Activated T-helper 9 cell treated with anti-CD3 and anti-CD28 coated beads, Interleukin-2, amount 50 U/mL, for 16 hours (primary cell): Measurements from ENCODE around the gene HS6ST1.

Experiments
- DNase-seq: peaks from one replicate; pipeline ENCODE4 v3.0.0-alpha.2; 2020; ENCODE audit warnings: low read depth

HS6ST1 gene

DNA sequence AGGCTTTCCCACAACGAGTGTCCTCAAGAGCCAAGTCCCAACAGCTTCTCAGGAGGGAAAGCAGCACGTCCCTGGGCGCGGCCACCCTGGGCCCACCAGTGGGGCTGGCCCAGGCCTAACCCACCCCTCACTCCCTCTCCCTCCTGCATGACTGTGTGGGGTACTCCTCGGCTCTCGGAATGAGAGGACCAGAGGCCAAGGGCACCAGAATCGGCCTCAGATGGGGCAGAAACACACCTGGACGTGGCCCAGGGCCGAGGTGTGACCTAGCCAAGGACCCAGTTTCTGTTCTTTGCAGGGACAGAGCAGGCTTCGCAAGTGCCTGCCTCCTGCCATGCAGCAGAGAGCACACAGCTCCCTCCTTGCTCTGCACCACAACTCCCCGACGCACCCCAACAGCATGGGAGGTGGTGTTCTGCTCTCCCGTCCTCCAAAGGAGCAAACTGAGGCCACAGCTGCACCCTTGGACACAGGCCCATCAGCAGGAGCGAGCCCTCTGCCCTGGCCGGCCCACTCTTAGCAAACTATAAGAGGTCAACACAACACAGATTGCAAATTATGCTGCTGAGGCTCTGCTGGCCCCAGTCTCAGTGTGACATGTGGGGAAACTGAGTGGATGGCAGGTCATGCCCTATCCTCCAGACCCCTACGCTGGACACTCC is 19.7 kb downstream of the HS6ST1 start:
- DNase-seq: no peak

DNA sequence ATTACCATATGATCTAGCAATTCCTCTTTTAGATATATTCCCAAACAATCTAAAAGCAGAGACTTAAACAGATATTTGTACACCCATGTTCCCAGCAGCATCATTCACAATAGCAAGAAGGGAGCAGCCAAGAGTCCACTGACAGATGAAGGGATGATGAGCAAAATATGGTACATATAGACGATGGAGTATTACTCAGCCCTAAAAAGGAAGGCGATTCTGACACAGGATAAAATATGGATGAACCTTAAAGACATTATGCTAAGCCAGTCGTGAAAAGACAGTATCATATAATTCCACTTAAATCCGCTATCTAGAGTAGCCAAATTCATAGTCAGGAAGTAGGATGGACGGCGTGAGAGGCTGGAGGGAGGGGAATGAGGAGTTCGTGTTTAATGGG is 20.4 kb downstream of the HS6ST1 start:
- DNase-seq: no peak

DNA sequence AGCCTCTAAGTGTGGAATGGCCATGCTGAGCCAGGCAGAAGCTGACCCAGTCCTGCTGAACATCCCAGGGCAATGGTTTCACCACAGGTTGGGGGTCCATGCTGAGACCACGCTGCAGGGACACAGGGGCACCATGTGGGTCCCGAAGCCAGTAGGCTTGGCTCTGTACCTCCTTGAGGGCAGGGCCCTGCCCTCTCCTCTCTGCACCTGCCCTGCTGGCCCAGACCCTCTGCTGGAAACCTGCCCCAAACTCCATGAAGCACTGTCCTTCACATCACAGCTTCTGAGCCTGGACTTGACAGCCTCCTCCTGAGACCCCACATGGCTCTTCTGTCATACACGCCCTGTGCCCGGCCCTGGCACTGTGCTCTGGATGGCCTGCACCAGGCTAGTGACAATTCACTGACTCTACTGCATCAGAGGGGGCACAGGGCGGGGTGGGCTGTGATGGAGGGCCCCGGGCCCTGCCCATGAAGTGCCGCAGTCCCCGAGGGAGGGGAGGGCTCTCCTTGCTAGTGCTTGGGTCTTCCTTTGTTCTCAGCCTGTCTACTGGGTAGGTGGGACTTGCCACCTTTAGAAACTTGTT is 24.7 kb downstream of the HS6ST1 start:
- no peak for DNase-seq

DNA sequence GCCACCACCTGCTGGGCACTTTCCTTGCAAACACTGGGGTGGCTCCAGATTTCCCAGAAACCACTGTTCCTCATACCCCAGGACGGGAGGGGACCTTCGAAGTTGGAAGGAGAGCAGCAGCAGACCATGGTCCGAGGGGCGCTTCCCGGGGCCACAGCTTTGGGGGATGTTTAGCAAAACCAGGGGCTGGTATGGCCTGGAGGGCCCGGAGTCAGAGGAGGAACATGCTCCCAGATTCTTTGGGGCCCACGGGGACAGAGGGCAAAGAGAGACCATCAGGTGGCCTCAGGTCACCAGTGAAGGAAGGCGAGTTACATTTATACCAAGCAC is 25.3 kb downstream of the HS6ST1 start:
- no peak for DNase-seq

DNA sequence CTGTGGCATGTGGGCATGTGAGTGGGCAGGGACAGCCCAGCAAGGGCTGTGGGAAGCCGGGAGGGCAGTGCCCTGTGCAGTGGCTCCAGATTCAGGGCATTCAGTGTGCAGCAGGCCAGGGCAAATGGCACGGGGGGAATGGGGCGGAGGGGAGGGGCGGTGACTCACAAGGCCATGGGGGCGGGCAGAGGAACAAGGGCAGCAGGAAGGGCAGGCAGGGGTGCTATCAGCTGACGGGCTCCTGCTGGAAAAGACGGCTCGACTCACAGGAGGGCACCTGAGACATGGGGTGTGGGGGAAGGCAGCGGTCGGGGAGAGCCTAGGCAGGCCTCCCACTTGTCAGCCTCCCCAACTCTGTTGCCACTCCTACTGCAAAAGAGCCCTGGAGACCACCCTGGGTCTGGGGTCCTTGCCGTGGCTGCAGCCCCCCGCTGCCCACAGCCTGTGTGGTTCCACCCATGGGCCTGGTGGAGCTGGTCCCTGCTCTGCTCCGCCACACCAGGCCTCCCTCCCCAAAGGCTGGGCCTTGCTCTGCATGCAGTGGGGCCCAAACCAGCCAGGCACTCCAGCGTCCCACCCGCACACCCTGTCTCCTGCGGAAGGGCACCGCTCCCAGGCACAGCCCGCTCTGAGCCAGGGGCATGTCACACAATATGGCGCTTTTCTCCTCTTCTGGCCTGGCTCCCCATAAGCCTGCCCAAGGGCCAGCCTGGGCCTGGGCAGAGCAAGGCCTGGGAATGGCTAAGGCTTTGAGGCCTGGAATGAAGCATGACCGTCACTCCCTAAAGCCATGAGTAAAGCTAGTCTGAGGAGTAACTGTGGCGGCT is 25.9 kb downstream of the HS6ST1 start:
- no peak for DNase-seq

DNA sequence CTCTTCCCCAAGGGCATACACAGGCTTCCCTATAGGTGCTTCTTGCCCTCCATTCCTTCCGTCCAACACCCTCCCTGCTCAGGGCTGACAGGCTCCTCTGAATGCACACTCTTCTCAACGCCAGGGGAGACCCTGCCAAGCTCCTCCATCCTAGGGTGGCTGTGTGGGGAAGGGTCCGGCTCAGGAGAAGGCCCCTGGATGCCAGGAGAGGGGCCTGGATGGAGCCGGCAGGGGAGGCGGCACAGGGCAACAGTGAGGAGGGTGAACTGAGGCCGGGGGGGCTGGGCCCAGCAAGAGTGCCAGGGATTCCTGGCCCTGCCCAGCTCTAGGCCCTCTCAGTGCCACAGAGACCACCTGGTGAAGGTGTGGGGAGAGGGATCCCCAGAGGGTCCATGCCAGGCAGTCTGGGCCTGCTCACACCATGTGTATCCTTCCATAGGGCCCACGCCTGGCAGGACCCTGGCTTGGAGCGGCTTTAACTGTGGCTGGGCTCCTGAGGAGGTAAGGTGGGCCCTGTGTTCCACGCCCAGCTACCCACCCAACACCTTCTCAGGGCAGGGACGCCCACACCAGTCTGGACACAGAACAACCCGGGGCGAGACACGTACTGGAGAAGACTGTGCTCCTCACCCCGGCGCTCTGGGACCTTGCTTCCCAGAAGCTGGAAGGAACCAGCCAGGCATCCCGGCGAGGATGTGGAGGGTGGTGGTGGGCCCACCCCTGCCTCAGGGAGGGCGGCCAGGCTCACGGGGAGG is 26.6 kb downstream of the HS6ST1 start:
- DNase-seq: no peak

DNA sequence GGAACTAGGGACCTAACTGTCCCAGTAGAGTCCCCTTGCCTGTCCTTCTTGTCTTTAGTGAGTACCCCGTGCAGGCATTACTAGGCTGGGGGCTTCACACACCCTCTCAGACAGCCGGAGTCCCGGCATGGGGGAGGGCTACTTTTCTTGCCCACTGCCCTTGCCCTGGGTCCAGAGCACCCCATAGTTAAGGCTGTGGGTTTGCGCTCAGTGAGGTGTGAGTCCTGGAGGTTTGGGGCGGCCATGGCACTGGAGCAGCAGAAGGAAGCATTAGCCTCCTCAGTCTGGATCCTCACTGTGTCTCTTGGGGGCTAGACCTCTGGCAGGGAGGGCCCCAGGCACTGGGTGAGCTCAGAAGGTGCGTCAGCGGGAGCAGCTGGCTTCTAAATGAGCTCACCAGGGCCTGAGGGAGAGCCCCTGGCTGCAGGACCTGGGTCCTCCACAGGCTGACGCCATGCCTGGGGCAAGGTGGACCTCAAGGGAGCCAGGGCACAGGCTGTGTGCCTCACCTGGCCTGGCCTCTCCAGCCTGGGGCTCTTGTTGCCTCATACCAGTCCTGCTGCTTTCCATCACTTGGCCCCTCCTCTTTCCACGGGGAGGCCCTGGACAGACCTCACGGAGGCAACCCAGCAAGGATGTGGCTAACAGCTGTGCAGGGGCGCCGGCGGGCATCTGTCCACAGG is 27.4 kb downstream of the HS6ST1 start:
- no peak for DNase-seq

DNA sequence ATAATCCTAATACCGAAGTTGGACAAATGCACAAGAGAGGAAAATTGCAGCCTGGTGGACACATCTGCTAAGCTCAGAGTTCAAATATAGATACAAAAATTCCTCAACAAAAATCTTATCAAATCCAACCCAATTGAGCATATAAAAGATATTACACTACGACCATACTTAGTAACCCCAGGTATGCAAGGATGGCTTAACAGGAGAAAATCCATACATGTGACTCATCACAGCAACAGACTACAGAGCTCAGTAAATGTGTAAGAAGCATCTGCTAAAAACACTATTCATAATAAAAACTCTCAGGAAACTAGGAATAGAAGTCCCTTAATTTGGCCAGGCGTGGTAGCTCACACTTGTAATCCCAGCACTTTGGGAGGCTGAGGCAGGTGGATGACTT is 28.3 kb downstream of the HS6ST1 start:
- no peak for DNase-seq

DNA sequence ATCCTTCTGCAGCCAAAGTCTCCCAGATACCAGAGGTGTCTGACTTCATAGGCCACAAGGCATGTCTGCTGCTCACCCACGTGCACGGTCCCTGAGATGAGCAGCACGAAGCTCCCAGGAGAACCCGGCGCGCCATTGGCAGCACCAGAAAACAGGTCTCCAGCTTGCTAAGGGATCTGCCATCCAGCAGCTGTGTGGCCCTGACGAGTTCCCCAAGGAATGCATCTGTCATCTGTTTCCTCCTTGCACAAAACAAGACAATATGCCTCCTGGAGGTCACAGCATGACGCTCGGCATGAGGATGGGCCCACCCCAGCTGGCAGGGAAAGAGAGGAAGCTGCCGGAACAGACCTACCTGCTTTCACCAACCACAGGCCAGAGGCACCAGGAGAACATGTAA is 29.2 kb downstream of the HS6ST1 start:
- no peak for DNase-seq

DNA sequence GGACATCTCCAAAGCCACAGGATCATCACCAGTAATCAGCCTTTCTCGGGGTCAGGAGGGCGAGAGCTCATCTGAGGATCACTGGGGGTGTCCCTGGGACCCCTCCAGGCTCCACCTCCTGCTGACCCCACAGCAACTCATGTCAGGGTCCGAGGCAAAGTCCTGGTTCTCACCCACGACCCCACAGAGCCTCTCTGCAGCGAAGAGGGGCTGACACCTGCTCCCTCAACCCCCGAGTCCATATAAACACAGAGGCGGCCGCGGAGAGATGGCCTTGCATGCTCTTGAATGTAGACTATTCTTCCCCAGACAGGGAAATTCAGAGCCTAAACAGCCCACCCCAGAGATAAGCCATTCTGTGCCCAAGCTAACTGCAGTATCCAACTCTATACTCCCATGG is 29.9 kb downstream of the HS6ST1 start:
- no peak for DNase-seq

DNA sequence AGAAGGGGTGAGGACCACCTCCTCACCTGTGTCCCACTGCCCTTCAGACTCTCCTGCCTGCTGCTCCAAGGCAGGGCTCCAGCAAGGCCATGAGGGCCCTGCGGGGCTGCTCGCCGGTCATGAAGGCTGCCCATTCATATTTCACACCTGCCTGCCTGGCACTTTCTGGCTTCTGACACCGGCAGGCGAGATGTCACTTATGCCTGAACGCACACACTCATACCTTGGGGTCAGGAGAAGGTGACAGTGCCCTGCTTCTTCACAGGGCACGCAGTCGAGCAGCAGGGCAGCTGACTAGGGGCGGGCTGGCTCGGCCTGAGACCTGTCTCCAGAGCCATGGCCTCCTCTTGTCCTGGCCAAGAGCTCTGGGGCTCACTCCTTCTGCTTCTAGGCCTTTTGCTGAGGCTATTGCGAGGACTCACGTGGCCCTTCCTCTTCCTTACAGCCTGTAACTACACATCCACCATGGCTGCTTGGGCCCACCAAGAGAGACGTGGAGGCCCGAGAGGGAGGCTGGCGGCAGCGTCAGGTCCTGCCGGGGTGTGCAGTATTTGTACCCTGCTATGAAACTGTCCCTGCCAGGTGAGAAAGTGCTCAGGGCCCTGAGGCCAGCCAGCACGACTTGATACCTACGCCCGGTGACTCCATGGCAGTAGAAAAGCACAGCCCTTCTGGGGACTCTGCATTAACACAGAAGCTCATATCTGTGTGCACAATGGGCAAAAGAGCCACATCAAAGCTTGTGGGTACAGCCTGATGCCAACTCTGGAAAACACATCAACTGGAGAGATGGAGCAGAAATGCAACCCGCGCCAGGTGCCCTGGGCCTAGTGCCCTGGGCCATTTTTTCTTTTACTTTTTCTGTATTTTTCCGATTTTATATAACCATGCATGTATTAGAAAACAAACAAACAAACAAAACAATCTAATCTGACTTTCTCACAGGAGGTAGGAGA is 30.6 kb downstream of the HS6ST1 start:
- no peak for DNase-seq

DNA sequence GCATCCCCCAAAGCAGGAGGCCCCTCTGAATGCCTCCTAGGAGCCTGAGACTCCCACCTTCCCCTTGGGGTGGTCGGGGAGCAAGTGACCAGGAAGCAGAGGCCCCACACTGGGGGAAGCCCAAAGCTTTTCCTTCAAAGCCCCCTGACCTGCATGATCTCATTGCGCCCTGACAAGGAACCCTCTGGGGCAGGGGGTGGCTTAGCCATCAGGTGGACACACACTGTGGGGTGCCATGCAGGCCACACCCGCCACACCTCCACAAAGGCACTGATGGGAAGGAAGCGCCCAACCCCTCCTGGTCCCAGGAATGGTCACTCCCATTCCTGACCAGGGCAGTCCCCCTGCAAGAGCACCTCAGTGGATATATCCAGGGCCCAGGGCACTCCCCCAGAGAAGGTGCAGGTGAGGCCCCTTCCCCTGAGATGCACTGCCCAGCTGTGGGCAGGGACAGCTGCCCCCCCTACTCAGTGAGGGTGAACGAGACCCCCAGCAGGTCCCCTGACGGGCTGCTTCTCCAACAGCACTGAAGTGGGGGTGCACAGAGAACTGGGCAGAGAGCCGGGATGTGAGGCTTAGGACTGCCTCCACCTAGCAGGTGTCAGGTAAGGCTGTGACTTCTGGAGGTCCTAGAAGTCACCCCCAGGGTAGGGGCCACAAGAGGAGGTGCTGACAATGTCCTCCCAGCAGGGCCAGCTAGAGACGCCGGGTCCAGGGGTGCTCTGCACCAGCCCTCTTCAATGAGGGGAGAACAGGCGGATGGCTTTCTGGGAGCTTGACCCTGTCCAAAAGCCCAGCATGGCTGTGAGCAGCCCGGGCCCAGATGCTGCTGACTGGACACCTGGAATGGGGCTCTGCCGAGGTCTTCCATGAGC is 31.5 kb downstream of the HS6ST1 start:
- no peak for DNase-seq

DNA sequence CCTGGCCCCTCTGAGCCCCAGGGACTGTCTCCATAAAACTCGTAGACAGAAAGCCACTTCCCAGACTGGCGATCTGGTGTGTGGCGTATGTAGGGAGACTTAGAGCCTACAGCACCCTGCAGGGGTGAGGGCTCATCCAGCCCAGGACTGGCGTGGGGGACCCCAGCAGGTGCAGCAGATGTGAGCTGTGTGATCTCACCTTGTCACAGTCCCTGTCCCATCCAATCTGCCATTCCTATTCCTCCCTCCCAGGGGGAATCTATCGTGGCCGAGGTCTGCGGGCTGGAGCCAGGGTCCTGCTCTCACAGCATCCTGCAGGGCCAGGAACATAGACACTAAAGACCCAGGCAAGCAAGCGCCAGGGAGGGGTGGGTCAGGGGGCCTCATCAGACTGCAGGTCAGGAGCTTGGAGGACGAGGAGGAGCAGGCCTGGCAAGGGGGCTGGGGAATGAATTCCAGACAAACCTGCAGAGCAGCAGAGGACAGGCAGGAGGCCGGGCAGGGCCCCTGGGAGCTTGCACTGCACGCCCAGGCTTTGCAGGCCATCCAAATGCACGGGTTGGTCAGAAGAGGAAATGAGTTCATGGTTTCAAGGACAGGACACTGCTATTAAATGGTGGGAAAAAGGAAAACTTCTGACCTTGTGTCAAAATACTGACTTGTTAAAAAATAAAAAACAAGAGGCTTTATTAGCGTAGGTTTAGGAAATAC is 32.5 kb downstream of the HS6ST1 start:
- DNase-seq: no peak

DNA sequence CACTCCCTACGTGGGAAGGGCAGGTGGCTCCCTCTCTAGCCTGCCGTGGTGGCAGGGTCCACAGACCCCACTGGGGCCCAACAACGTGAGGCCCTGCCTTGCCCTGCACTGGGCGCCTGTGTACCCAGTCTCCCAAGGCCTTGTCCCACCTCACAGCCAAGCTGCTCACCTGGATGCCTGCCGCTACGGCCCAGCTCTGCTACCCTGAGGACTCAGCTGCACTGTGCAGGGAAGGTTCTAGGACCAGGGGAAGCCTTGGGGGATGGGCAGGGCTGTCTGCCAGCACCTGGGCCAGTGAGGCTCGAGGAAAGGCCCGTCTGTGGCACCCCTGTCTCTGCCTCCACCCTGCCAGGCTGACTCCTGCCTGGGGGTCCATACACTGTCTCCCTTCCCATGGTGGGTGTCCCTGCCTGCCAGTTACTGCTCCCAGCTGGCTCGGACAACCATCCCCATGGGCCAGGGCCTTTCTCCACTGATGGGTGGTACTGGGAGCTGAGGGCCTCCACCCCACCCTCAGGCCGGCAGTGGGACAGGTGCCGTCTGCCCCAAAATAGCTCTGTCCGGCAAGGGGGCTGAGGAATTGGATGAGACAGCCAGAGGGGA is 33.2 kb downstream of the HS6ST1 start:
- no peak for DNase-seq

DNA sequence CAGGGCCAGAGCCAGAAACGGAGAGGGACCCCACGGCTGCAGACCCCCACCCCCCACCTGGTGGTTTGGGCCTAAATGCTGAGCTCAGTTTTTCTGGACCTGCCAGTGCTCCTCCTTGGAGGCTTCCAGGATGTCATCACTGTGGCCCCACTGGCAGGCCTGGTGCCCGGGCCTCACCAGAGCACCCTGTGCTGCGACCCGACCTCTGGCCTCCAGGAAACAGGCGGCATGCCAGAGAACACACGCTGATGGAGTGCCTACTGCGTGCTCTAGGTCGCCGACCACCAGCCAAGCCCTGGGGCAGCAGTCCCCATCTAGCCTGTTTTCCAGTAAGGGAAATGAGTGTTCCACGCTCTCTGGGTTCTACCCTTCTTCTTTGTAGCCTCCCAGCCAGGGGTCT is 33.8 kb downstream of the HS6ST1 start:
- DNase-seq: no peak

DNA sequence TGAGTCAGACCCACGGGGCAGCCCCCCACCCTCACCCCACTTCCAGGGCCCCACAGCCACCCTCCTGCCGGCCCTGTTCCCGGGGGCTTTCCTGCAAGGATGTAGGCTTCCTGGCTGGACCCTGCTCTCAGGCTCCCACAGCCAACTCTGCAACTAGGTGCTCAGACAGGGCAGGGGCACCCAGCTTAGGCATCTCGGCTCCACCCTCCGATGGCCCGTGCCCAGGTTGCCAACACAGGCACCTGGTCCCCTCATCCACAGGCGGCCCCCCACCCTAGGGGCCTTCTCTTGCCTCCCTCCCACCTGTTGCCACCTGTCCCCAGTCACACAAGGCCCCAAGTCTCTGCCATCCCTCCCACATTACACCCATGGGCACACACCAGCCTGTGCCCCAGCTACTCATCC is 34.6 kb downstream of the HS6ST1 start:
- DNase-seq: no peak

DNA sequence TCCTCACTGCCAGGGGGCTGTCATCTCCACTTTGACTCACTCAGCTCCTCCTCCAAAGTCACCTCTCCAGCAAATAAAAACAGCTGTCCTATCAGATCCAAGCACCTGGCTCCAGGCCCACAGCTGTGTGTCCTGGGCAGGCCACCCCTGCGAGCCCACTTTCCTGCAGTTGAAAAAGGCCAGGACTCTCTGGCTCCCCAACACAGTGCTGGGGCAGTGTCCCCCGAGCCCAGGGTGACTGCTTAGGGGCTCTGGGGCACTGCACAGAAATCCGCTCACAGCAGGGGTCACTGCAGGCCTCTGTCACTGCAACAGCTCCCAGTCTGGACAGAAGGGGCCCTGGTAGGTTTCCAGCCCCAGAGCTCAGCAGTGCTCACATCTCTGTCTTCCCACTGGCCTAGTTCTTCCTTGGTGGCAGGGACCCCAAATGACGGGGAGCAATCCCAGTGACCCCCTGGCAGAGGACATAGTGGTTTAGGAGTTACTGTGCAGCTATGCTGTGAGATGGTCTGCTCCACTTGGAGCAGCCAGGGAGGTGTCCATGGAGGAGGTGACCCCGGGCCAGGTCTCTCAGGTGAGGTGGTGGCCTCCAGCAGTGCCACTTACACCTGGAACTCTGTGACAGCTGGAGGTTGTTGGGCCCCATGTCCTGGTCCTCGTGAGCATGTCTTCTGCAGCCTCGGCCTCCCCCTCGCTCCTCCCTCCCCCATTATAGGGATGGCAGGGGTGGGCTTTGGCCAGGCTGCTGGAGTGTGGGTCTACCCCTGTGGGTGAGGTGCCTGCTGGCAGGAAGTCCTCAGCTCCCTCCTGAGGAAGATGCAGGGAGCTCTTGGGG is 35.5 kb downstream of the HS6ST1 start:
- no peak for DNase-seq
